Fibroblast of gingiva (primary cell): Measurements from ENCODE around the gene HTATIP2.
"Not testable (repeated sequence)": the region's sequence is repeated elsewhere in the genome, so short reads cannot be mapped to it uniquely, and the experiment has no call there.

Experiments
- DNase-seq: peaks from one replicate; pipeline ENCODE4 v3.0.0-alpha.2; 2011; ENCODE audit warnings: low read depth

HTATIP2 gene

DNA sequence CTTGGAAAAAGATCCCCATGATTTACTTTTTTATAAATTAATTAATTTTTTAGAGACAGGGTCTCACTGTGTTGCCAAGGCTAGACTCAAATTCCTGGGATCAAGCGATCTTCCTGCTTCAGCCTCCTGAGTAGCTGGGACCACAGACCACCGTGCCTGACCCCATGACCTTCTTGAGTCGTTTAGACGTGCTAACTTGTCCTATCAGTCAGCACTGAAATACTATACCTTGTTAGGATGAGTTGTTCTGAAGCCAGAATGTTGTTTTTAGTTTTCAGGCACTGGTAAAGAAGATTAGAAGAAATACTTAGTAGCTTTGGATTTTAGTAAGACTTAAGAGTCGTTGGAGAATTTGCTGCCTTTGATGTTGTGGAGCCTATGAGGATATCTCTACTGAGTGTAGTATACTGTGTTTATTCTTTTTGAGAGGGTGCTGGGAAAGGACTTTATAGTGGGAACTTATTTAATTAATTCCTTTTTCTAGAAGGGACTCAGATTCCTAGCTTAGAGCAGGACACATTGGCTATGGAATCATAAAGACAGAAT, 8.6 kb downstream of the HTATIP2 start:
- DNase-seq: no peak

DNA sequence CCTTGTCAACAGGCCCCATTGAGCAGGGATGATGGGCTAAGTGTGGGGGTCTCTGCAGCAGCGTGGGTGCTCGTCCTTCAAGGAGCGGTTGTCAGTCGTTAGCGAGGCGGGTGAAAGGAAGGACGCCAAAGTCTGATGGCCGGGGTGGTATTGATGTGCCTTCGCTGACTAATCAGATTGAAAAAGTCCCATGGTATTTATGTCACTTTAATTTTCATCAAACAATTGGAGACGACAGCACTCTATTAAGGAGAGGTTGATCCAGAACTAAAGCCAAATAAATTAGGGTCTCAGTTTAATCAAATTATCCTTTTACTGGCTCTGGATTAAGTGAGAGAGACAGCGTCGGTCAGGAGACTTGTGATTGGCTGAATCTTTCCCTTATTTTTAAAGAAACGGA, 9.6 kb downstream of the HTATIP2 start:
- no peak for DNase-seq

DNA sequence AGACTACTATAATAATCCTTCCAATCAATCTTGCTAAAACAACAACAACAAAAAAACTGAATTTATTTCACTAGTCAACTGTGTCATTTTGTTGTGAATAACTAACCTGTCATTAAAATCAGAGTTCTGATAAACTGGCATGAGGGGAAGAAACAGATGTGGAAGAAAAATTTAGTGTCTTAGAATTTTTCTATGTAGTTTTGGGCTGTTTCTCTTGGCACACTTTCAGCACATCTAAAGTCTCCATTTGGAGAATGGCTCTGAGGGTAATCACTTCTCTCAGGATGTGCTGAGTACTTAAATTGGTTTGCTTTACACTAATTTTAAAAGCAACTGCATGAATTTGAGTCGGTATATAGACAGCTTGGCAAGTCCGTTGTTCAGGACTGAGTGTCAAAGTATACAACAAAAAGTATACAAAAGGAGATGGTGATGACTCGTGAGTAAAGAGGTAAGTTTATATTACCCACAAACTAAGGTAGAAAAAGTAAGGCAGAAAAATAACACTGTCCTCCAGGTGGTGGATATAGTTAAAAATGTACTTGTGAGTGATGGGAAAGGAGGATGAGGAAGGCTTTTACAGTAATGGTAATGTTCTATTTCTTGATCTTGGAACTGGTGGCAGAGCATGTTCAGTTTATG, 10.2 kb downstream of the HTATIP2 start:
- DNase-seq: no peak

DNA sequence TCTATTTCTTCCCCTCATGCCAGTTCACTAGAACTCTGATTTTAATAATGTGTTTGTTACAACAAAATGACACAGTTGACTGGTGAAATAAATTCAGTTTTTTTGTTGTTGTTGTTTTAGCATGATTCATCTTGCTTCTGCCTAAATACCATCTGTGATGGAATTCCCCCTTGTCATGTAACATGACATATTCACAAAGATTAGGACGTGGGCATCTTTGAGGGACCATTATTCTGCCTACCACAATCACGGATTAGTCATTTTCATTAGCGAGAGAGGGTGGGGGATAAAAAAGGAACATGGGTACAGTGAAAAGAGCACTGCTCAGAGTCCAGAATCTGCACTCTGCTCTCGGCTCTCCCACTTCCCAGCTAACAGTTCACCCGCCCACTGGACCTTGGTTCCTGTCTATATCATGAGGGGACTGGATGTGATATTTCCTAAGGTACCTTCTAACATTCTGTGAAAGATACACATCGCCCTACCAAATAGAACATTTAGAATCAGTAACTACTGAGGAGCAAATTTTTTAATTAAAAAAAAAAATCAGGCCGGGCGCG, 11.3 kb downstream of the HTATIP2 start:
- DNase-seq: no peak

DNA sequence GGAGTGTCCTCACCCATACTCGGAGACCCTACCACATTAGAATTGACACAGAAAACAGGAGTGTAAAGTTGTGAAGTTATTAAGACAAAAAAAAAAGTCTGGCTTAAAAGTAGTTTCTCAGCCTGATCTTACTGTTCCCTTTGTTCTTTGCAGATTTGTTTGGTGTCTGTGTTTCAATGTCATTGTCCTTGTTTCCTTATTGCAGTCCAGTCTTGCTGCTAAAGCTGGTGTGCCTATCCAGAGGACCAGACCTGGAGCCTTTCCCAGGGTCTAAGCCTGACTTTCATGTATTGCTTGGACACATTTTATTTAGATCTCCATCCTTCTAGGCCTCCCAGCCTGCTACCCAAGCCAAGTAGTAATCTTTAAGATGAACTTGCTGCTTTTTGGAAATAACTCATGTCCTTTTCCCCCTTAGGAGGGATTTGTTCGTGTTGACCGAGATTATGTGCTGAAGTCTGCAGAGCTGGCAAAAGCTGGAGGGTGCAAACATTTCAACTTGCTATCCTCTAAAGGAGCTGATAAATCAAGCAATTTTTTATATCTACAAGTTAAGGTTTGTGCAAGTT, 12.7 kb downstream of the HTATIP2 start:
- no peak for DNase-seq

DNA sequence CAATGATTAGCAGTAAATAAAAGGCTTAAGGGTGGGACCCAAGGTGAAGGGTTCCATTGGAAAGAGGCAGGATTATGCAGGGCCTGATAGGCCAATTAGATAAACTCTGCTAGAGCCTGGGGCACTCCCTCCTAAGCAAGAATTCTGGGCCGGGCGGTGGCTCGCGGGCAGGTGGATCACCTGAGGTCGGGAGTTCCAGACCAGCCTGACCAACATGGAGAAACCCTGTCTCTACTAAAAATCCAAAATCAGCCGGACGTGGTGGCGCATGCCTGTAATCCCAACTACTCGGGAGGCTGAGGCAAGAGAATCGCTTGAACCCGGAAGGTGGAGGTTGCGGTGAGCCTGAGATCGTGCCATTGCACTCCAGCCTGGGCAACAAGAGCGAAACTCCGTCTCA, 22.5 kb downstream of the HTATIP2 start:
- DNase-seq: not testable (repeated sequence)

DNA sequence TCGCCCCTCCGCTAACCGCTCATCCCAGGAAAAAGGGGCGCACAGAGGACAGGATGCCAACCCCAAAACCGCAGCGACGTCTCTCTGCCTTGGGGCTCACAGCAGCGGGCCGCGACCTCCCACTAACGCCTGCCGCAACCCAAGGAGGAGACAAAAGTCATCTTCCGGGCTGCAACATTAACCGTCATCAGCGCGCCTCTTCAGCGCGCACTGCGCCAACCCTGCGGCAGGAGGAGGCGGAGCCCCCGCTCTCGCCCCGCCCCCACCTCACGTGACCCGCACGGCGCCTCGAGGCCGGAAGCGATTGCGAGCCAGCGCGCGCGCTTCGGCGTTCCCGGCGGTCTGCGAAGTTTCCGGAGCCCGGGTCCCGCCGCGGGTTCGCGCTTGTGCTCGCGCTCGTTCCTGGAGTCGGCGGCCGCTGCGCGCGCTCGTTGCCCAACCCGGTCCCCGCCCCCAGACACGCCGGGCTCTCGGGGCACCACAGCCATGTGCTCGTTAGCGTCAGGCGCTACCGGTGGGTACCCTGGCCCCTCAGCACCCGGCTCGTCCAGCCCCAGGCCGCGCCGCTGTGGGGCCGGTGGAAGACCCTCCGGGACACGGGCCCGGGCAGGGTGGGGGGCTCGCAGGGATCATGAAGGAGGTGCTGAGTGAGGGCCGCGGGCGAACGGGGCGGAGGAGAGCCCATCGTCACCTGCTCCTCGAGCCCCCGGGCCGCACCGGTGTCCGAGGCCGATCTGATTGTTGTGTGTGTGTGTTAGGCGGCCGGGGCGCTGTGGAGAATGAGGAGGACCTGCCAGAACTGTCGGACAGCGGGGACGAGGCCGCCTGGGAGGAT, 24.0 kb downstream of the HTATIP2 start, which contains the start of gene PRMT3:
PRMT3 (plus strand) TSS at position 456 of the 835 bp plus-strand sequence; CDS start at position 487, 31 bp downstream.
- peak; percentile 95 for DNase-seq

- peak; percentile 54 for DNase-seq
Measured at GRCh38 chr11:20388096-20389055, 24.9 kb downstream of the HTATIP2 start.

DNA sequence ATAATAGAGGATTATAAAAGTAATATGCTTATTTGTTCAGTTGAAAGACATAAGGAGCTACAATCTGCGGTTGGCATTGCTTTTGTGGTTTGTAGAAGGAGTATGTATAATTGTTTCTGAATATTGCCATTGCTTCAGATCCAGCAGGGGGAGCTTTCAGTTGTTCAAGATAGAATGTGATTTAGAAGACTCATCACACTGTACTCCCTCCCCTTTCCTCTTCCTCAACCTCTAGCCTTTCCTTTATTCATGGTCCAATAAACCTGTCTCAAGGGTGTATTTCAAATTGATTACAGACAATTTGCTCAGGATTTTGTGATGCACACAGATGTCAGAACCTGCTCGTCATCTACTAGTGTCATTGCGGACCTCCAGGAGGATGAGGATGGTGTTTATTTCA, 33.8 kb downstream of the HTATIP2 start:
- peak; percentile 55 for DNase-seq

DNA sequence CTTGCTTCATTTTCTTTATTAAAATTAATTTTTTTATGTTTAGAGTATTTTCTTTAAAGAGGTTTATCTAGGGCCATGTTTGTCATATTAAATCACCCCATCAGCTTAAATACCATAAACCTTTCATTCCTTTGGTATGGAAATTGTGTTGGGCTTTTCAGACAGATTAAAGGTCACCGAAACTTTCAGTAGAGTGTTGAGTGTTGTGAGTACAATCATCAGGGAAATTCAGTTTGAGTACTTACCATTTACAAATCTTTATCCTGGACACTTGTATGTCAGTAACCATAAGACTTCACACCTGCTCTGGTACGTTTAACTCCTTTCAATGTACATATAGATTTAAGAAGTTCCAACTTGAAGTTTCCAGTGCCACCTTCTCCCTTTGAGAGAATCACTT, 36.0 kb downstream of the HTATIP2 start:
- no peak for DNase-seq

DNA sequence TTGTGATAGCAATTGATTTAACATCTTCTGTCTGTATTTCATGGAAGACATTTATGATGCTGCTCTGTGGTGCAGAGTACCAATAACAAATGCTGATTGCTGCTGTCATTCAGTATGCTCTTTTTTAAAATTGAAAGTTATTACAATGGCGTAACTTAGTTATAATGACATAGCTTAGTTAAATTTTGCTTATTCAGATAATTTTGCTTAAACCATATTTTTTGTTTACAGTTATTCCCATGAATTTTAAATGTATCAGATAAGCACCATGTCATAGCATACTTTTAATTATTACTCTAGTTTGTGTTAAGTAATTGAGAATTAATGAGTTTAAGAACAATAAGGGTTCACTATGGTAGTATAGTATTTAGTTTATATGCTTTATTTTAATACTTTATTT, 39.5 kb downstream of the HTATIP2 start:
- DNase-seq: no peak

- DNase-seq: no peak
Measured at GRCh38 chr11:20406484-20406883, 43.0 kb downstream of the HTATIP2 start.

DNA sequence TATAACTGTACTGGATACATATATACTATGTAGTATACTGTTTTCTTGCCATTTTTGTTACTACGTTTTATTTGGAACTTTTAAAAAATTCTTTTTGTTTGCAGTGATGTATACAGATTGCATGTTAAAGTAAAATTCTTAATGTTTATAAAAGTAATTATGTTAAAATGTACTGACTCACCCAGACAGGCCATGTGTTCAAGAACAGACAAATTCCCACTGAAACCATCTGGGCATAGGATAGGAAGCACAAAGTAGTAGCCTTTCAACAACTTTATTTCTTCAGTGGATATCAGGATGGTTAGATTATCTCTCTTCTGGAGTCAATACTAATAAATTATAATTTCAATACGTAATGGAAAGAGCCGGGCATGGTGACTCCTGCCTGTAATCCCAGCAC, 43.8 kb downstream of the HTATIP2 start:
- no peak for DNase-seq

GRCh38 chr11:20415432-20415831, 51.9 kb downstream of the HTATIP2 start:
- DNase-seq: no peak

- no peak for DNase-seq
Measured at GRCh38 chr11:20417771-20418170, 54.3 kb downstream of the HTATIP2 start.

- no peak for DNase-seq
Measured at GRCh38 chr11:20421946-20422345, 58.4 kb downstream of the HTATIP2 start.

- DNase-seq: no peak
Measured at GRCh38 chr11:20429216-20429615, 65.7 kb downstream of the HTATIP2 start.
